Measurements from ENCODE around the gene C10orf90.

- TF ChIP-seq POLR2AphosphoS5 (IDR thresholded peaks at IDR 0.05; ENCODE audit: borderline replicate concordance, low read depth, low read length) (no peak), EZH2 (IDR thresholded peaks at IDR 0.05) (no peak)
Observed at GRCh38 chr10:126628746-126629145, 41.7 kb downstream of the C10orf90 start.
